GM21723 (cell line): Measurements from ENCODE around the gene UCHL3.

ENCODE experiments used
- ATAC-seq: cut with Tn5 transposase; IDR thresholded peaks from one replicate; pipeline ENCODE4 v1.9.1; 2021; ENCODE audit warnings: mild to moderate bottlenecking, moderate library complexity; ENCODE audit not compliant: unreplicated experiment

Gene UCHL3

GRCh38 chr13:75620020-75620419 lies 70.4 kb downstream of the UCHL3 start:
- ATAC-seq: no peak

- ATAC-seq: no peak
Observed at GRCh38 chr13:75621147-75621546, 71.6 kb downstream of the UCHL3 start.

GRCh38 chr13:75628801-75629200 lies 79.2 kb downstream of the UCHL3 start:
- no peak for ATAC-seq

- ATAC-seq: no peak
Observed at GRCh38 chr13:75633285-75633684, 83.7 kb downstream of the UCHL3 start.

- no peak for ATAC-seq
Observed at GRCh38 chr13:75635101-75635827, 85.7 kb downstream of the UCHL3 start.

GRCh38 chr13:75635828-75636435 lies 86.3 kb downstream of the UCHL3 start, which contains the start of gene LMO7:
Gene LMO7, plus strand, starts transcription at chr13:75636330. Its CDS starts 328 bp downstream, at chr13:75636658.
- ATAC-seq: peak; percentile 70

- ATAC-seq: peak; percentile 56
Observed at GRCh38 chr13:75636436-75637180, 87.0 kb downstream of the UCHL3 start.

GRCh38 chr13:75637181-75637750 lies 87.7 kb downstream of the UCHL3 start:
- no peak for ATAC-seq

GRCh38 chr13:75639454-75639853 lies 89.9 kb downstream of the UCHL3 start:
- no peak for ATAC-seq

- no peak for ATAC-seq
Observed at GRCh38 chr13:75641026-75641425, 91.4 kb downstream of the UCHL3 start.

GRCh38 chr13:75643182-75643581 lies 93.6 kb downstream of the UCHL3 start:
- no peak for ATAC-seq

- no peak for ATAC-seq
Observed at GRCh38 chr13:75643693-75644092, 94.1 kb downstream of the UCHL3 start.

- ATAC-seq: no peak
Observed at GRCh38 chr13:75645141-75645540, 95.5 kb downstream of the UCHL3 start.

- peak; percentile 89 for ATAC-seq
Observed at GRCh38 chr13:75647126-75647784, 97.7 kb downstream of the UCHL3 start.

GRCh38 chr13:75648446-75648845 lies 98.9 kb downstream of the UCHL3 start:
- ATAC-seq: no peak

GRCh38 chr13:75651013-75651412 lies 101.4 kb downstream of the UCHL3 start:
- no peak for ATAC-seq

GRCh38 chr13:75652726-75653125 lies 103.1 kb downstream of the UCHL3 start:
- ATAC-seq: no peak
